Neural progenitor cell (in vitro differentiated cells): ENCODE data around the gene NEGR1.

Experiments
- EZH2phosphoT487 ChIP-seq: fragments of 200-600 bp; sonication (generic); IDR thresholded peaks from 2 replicates; pipeline ENCODE4 v1.6.1; 2017; ENCODE audit warnings: antibody characterized with exemption
- TF ChIP-seq, protein P1 (sequence below): fragments of 200-600 bp; sonication (generic); IDR thresholded peaks from 2 replicates; pipeline ENCODE4 v1.5.1; 2017; ENCODE audit warnings: antibody characterized with exemption, mild to moderate bottlenecking

DNA sequence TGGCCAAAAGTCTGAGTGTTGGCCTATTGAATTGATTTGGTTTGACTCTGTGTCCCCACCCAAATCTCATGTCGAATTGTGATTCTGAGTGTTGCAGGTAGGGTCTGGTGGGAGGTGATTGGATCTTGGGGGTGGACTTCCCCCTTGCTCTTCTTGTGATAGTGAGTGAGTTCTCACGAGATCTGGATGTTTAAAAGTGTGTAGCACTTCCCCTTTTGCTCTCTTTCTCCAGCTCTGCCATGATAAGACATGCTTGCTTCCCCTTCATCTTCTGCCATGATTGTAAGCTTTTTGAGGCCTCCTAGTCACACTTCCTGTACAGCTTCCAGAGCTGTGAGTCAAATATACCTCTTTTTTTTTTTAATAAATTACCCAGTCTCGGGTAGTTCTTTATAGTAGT is 904.5 kb downstream of the NEGR1 start:
- TF ChIP-seq EZH2phosphoT487, result no peak
- TF ChIP-seq, protein P1, sequence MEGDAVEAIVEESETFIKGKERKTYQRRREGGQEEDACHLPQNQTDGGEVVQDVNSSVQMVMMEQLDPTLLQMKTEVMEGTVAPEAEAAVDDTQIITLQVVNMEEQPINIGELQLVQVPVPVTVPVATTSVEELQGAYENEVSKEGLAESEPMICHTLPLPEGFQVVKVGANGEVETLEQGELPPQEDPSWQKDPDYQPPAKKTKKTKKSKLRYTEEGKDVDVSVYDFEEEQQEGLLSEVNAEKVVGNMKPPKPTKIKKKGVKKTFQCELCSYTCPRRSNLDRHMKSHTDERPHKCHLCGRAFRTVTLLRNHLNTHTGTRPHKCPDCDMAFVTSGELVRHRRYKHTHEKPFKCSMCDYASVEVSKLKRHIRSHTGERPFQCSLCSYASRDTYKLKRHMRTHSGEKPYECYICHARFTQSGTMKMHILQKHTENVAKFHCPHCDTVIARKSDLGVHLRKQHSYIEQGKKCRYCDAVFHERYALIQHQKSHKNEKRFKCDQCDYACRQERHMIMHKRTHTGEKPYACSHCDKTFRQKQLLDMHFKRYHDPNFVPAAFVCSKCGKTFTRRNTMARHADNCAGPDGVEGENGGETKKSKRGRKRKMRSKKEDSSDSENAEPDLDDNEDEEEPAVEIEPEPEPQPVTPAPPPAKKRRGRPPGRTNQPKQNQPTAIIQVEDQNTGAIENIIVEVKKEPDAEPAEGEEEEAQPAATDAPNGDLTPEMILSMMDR, result no peak
